HG03432 (cell line): Measurements from ENCODE around the gene SEC14L2.
"Not testable (repeated sequence)": the region's sequence is repeated elsewhere in the genome, so short reads cannot be mapped to it uniquely, and the experiment has no call there.

ENCODE experiments used
- ATAC-seq: cut with Tn5 transposase; IDR thresholded peaks from one replicate; pipeline ENCODE4 v1.9.1; 2021; ENCODE audit warnings: mild to moderate bottlenecking, moderate library complexity; ENCODE audit not compliant: unreplicated experiment

The SEC14L2 gene

DNA sequence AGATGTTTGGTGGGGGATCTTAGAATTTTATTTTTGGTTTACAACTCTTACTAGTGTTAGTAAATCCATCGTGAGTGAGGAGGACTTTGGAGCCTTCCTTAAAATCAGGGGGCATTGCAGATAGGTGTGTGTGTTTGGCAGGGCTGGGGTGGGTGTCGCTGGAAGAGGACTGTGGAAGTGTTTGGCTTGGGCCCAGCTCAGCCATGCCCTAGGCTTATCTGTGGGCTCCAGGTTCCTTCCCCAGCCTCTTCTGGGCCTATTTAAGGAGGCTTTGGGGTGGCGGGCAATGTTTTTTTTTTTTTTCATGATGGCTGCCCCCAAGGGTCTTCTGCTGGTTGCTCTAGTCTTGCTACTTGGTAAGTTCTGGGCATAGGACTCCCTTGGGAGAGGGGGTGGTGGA, 50.8 kb downstream of the SEC14L2 start:
- ATAC-seq, result no peak

DNA sequence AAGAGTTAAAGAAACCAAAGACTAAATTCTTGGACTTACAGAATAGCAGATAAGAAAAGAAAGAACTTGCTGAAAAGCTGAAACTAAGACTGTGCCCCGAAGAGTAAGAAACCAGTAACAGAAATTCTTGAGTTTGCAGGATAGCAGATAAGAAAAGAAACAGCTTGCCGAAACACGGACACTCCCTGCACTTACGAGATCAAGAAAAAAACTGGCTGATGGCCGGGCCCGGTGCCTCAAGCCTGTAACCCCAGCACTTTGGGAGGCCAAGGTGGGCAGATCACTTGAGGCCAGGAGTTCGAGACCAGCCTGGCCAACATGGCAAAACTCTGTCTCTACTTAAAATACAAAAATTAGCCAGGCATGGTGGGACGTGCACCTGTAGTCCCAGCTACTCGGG, 54.7 kb downstream of the SEC14L2 start:
- not testable (repeated sequence) for ATAC-seq

DNA sequence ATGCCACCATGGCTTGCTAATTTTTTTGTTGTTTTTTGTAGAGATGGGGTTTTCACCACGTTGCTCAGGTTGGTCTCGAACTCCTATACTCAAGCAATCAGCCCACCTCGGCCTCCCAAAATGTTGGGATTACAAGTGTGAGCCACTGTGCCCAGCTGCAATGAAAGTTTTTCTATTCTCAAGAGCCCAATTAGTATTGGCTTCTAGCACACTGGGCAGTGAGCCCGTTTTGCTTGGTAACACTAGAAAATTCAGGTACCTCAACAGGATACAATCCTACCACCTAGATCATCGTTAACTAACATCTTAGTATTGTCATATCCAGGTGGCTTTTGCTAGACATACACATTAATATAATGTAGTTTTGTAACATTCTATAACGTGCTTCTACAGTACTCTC, 56.0 kb downstream of the SEC14L2 start:
- no peak for ATAC-seq

DNA sequence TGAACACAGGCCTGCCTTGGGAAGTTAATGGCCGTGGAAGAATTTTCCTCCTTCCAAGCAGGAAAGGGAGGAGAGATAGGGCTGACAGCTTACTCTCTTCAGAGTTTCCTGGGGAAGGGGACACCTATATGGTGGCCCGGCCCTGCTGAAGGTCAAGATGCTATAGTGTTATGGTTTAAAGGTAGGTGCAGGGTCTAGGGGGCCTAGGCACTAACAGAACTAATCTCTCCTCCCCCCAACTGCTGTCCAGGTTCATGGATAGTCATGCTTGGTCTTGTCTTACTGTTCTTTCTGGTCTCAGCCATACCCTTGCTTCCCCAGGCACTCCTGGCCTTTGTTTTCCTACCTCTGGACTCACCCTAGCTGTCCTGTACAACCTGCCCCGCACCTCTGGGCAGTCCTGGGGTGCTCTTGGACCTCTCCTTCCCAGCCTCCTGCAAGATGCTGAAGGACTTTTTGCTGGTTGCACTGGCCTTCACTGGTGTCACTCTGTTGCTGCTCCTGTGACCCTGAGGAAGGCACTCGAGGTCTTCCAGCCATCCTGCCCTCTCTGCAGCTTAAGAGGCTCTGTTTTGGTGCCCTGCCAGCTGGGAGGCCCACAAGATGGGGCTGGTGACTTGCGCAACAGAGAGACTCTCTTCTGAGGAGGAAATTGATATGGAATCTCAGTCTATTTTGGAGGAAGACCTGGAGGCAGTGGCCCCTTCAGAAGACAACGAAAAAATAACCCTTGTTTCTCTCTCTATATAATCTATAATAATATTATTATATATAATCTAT, 57.1 kb downstream of the SEC14L2 start:
- ATAC-seq, result no peak

DNA sequence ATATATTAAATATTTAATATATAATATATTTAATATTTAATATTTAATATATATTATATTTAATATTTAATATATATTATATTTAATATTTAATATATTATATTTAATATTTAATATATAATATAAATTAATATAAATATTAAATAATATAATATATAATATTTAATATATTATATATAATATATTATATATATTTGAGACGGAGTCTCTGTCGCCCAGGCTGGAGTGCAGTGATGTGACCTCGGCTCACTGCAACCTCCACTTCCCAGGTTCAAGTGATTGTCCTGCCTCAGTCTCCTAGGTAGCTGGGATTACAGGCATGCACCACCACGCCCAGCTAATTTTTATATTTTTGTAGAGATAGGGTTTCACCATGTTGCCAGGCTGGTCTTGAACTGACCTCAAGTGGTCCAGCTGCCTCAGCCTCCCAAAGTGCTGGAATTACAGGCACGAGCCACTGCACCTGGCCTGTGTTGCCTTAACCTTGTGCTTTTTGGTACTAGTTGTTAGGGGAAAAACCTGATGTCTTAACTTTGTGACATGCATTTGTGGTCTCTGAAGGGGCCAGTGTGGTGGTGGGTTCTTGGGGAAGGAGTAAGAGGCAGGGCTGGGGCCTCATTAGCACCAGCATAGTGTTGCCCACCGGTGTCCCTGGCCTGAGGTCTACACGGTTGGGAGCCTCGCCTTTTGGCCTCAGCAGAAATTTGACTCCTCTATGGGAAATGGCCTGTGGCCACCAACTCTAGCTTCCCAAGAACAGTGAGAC, 58.4 kb downstream of the SEC14L2 start:
- ATAC-seq, result no peak

DNA sequence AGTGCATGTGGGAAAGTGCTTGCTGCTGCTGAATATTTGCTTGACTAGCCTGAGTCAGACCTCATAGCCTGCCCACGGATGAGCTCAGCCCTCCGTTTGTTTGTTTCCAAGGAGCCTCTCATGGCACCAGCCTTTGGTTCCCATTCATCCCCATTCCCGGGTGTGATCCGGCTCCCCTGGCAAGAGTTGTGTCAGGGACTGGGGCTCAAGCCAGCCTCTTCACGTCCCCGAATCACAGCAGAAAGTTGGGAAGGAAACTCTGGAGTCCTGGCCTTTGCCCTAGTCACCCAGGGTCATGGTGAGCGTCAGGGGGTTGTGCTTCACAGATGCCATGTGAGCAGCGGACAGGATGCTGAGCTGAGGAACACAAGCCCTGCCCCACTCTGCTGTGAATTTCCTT, 61.2 kb downstream of the SEC14L2 start:
- no peak for ATAC-seq

DNA sequence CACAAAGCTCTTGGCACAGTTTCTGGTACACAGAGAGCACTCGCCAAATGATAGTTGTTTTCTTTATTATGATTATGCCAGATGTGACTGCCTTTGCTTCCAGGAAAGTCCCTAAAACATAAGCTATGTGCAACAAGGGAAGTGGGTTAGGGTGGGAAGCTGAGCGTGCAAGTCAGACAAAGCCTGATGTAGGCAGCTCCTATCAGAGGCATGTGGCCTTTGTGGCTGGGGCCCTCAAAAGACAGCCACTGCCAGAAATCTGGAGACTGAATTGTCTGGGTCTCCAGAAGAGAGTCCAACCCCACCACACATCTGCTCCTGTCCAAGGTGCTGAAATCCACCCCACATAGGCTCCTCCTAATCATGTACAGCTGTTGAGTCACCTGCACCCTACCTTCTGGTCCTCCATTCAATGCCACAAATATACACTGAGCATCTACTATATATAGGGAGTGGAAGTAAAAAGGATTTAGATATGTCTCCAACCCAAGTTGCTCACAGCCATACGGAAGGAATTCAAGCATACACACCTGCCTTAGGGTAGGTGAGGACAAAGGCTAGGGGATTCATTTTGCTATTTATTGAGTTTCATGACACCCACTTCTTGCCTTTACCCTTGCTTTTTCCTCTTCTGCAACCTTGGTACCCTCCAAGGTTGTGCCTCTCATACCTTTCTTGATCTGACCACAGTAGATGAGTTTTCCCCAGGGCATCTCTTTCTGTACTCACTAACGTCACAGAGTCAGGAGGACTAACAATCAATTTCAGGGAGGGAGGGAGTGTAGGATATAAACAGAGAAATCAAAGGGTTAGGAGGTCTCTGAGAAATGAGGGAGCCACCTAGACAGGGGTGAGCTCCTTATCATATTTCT, 62.6 kb downstream of the SEC14L2 start:
- no peak for ATAC-seq

DNA sequence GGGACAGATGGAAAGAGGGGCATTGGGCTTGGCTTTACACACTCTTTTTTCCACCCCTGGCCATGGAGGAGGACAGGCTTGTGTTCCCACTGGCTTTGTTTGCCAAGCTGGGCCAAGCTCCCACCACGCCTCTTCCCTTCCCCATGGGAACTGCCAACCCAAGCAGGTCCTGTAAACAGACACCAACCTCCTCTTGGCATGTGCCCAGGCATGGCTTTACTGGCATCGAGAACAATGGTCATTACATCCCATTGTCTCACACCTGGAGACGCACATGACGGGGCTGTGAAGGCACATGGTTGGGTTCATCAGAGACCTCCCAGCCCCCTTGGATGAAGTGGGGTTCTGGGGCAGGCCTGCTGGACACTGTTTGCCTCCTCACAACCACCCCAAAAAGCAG, 63.3 kb downstream of the SEC14L2 start:
- ATAC-seq, result no peak

DNA sequence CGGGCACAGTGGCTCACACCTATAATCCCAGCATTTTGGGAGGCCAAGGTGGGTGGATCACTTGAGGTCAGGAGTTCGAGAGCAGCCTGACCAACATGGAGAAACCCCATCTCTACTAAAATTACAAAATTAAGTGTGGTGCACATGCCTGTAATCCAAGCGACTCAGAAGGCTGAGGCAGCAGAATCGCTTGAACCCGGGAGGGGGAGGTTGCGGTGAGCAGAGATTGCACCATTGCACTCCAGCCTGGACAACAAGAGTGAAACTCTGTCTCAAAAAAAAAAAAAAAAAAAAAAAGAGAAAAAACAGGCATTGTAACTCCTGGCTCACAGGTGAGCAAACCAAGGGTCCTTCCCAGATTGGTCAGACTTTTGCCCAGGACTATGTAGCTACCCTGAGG, 63.7 kb downstream of the SEC14L2 start:
- not testable (repeated sequence) for ATAC-seq

DNA sequence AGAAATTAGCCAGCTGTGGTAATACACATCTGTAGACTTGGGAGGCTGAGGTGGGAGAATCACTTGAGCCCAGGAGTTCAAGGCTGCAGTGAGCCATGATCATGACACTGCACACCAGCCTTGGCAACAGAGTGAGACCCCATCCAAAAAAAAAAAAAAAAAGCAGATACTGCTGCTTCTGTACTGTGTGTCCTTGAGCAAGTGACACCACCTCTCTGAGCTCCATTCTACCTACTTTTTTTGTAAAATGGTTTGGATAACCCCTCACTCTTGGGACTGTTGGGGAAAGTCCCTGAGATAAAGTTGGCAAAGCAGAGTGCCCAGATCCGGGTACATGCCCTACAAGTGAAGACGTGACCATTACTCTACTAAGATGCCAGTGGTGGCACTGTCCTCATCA, 72.3 kb downstream of the SEC14L2 start:
- ATAC-seq, result no peak

DNA sequence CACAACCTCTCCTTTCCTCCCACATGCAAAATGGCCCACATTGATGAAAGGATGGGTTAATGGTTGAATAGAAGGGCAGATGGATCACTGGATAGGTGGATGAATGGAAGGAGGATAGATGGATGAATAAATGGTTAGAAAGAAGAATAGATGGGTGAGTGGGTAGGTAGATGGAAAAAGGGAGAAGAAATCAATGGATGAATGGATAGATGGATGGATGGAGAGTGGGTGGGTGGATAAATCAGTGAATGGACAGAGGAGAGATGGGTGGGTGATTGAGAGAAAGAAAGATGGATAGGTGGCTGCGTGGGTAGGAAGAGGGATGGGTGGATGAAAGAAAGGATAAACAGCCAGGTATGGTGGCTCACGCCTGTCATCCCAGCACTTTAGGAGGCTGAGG, 73.8 kb downstream of the SEC14L2 start:
- ATAC-seq, result no peak

DNA sequence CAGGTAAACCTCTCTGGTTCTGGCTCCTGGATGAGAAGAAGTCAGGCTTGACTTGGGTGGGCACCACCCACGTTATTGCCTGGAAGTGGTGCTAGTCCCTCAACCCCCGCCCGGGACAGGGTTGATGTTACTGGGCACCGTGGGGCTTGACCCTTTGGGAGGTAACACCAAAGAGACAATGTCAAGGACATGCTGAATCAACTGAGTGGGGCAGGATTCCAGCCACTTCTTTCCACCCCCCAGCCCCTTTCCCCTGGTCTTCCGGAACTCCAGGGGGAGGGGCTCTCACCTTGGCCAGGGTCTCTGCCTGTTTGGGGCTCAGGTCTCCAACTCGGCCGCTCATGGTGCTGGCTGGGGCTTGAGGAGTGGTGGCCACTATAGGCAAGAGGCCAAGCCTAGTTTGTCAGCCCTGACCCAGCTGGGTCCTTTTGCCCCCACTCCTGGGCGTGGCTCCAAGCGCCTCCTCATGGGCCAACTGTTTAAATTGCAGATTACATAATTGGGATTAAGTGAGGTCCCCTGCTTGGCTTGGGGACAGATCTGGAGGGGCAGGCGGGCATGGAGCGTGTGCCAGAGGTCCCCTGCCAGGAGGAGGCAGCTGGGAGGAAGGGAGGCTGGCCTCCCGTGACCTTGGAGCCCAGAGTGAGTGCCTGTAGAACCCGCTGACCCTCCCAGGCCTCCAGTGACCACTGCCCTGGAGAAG, 74.9 kb downstream of the SEC14L2 start, which contains the start of gene SEC14L3:
Gene SEC14L3 (minus strand): TSS at position 402 of the 703 bp plus-strand sequence. CDS start 59 bp downstream, at position 343.
- ATAC-seq, result no peak

DNA sequence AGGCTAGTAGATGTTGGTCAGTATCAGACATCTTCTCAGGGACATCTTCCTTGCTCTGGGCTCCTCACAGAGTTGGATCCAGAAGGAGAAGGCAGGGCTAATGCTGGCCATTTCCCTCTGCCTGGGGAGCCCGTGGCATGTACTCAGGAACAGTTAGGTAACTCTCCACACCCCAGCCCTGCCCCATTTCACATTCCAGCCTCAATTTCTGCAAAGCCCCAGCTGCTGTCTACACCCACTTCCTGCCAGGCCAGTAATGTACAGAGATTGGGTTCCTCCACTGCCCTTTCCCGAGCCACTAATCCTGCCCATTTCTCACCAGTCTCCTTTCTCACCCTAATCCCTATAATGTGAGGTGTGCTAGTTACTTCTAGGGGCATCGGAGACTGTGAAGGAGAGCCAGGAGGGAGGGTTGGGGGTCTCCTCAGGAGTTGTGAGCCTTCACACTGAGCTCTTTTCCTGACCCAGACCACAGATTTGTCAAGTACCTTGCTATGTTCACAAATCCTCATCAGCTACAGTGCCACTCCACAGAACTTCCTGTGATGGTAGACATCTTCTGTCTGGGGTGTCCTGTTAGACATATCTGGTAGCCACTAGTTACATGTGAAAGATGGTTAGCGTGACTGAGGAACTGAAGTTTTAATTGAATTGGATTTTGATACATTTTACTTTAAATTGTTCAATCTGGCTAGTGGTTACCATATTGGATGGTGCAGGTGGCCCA, 76.3 kb downstream of the SEC14L2 start:
- no peak for ATAC-seq

DNA sequence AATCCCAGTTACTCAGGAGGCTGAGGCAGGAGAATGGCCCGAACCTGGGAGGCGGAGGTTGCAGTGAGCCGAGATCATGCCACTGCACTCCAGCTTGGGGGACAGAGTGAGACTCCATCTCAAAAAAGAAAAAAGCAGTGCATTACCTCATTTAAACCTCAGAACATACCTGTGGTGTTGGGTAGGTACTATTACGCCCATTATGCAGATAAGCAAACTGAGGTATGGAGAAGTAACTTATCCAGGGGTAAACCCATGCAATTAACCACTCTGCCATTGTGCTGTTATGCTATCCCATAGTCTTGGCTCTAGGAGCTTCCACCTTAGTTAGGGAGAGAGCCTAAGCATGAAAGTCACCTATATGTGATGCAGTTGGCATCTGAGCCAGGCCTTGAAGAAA, 77.3 kb downstream of the SEC14L2 start:
- ATAC-seq, result no peak
